Esophagus muscularis mucosa (tissue), 3 donors: Measurements from ENCODE around the gene SLC51B.

Source experiments
- CTCF ChIP-seq, 3 experiments: fragments of 200-600 bp in 2 of 3; fragments of 450-650 bp in 1 of 3; sonication (generic) in 2 of 3; IDR thresholded peaks; one replicate each; pipeline ENCODE4 v1.5.1; 2017 to 2019; ENCODE audit warnings: antibody characterized with exemption in 3 of 3, mild to moderate bottlenecking in 2 of 3, moderate library complexity in 1 of 3
- POLR2A ChIP-seq: fragments of 450-650 bp; IDR thresholded peaks from one replicate; pipeline ENCODE4 v1.6.1; 2017; ENCODE audit warnings: antibody characterized with exemption, moderate library complexity, mild to moderate bottlenecking, low read depth

- TF ChIP-seq CTCF (IDR thresholded peaks at IDR 0.05) (no peak), POLR2A (no peak)
Observed at GRCh38 chr15:65029736-65030208, 15.4 kb upstream of the SLC51B start.
